NCI-H2171 treated with DMSO at 0.1 percent for 48 hours (cell line): ENCODE results near the gene MGRN1.
A peak's percentile ranks its signal among the peaks of the same experiment; 100 is the strongest.

Source experiments
- DNase-seq: peaks from one replicate; lab custom pipeline; 2025; lab: John Stamatoyannopoulos, UW

The MGRN1 gene

DNA sequence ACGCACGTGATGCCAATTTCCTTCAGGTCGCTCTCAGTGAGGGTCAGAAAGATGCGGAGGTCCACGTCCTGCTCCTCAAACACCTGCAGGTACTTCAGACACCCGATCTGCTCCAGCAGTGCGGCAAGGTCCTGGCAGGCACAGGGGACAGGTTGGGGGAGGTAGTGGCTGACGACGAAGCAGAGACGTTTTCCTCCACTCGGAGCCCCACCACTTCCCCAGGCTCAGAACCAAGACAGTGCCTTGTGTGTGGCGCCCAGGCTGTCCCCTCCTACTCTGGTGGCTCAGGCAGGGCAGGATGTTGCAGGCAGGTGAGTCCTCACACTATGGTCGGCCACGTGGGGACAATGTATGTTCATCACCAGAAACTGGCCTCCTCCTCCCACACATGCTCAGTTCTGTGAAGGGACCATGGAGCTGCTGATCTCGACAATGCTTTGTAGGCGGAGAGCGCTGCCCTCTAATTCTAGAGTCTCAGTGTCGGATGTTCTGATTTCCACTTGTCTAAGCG is 74.5 kb downstream of the MGRN1 start:
- DNase-seq, result no peak

DNA sequence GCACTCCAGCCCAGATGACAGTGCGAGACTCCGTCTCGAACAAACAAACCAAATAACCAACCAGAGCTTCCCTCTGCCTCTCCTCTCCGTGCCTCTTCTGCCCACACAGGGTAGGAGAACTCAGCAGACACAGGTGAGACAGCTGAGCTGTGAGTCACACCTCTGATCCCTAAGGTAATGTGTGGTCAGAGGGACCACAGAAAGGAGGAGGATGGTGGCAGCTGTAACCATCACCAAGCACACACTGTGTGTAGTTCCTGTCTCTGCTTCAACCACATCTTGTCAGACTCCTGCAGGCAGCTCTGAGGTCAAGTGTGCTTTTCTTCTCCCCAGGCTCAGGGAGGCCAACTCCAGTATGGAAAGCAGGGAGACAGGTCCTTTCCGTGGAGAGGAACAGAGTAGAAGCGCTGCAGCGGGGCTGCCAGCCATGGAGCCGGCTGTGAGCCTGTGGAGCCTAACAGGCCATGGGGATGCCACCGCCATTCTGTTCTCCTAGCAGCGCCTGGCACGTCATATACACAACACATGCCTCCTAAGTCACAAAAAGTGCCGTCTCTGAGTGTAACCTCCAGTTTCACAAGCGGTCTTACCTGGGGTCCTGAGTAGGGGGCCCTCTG is 75.9 kb downstream of the MGRN1 start:
- no peak for DNase-seq

DNA sequence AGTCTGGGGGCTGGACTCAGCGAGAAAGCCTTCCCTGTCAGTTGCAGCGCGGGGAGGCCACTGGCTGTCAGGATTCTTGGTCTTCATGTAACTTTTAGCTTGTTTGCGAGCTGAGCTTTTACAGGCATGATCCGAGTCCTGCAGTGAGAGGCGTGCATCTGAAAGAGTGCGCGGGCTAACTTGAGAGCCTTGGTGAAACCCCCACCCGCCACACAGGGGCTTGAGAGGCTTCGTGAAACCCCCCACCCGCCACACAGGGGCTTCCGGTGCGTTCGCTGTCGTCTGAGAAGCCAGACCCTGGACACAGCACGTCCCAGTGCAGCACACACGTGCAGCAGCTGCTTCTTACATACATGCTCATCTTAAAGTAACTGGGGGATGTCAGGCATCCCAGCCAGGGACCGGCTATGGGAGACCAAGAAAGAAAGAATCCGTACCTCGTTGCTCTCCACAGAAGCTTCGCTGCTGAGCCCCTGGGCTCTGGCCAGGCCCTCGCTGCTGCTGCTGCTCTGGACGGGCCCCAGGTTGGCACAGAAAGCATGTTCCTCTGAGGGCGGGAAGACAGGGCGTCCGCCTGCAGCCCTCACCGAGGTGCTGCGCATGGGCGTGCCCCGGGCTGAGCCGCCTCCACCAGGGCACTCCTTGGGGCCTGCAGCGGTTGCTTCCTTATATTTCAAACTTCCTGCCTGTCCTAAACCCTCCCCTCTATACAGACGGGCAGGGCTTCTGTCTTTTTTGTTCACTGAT is 76.5 kb downstream of the MGRN1 start:
- no peak for DNase-seq

DNA sequence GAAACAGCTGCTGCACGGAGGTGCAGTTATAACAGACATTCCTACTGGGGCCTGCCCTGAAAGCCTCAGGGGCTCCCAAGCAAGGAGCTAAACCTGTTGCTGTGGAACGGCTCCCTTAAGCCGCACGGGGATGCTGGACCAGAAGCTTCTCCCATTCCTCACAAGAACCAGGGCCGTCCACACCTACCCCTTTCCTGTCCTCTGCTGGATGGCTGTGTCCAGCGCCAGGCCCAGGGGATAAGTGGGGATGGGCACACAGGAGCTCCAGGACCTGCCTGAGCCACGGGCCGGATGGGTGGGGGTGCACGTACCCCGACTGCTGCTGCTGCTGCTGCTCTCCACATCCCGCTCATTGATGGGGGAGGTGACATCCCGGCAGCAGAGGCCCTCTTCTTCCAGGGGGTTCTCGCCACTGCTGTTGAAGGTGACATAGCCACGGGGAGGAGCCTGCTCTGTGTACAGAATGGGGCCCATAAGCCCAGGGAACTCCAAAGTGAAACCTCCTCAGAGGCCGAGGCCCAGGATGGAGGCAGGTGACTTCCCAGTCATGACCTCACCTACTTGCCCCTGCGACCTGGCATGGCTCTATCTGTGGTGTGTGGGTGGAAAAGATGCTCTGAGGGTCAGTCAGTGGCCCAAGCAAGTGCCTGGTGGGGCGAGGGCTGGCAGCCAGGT is 77.3 kb downstream of the MGRN1 start:
- DNase-seq, result no peak

DNA sequence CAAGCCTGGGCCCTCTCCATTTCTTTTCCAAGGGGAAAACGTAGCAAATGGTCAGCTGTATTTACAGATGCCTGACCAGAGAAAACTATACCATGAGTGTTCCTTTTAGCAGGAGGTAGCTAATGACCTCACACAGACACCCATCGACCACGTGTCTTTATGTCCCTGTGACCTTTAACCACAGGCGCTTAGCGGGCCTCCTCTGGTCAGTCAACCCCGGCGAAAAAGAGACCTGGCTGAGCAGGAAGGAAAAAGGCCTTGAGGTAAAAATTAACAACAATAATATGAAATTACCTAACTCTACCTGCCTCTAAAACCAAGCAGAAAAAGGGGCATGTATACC is 77.8 kb downstream of the MGRN1 start:
- no peak for DNase-seq

DNA sequence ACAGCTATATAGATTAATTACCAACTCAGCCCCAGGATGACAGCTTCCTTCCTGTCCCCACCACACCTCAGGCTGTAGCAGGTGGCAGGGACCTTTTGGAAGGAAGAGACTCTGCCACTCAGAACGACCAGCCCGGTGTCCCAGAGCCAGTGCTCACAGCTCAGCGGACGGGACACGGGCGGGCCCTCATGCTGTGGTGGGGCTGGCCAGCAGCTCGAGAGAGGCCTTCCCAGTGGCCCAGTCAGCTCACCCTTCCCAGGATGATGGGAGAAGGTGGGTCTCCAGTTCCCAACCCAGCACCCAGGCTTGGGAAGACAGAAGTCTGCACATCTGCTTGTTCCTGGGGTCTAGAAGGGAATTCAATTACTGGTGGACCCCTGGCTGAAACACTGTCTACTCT is 79.3 kb downstream of the MGRN1 start:
- DNase-seq, result no peak

DNA sequence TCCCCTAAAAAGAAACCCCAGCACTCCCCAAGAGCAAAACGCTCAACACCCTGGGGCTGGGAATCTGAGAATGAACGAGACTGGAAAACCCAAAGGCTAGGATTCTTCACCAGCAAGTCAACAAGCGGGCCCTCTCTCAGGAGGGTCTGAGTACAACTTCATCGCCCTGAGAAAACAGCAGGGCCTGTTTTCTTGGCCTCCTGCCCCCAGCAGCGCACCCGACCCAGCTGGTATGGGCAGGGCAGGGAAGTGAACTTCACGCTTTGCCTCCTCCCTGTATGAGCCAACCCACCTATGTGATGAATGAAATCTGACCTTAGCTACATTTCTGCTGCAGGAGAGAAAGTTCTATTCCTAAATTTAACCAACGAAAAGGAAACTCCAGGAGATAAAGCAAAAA is 79.9 kb downstream of the MGRN1 start:
- DNase-seq, result no peak

DNA sequence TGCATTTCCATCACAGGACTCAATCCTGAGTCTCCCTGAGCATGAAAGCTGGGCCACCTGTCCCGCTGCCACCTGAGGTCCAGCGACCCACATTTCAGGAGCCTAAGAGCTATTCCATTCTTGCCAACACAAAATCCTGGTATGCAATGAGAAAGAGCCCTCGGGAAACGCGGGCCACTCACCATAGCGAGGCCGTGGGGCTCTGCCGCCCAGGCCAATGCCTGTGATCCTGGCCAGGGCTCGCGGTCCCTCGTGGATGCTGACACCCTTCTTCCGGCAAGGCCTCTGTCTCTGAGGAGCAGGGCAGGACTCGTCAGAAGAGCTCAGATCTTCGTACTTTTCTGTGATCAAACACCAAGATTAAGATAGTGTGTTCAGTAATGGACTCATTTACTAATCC is 80.3 kb downstream of the MGRN1 start:
- no peak for DNase-seq

DNA sequence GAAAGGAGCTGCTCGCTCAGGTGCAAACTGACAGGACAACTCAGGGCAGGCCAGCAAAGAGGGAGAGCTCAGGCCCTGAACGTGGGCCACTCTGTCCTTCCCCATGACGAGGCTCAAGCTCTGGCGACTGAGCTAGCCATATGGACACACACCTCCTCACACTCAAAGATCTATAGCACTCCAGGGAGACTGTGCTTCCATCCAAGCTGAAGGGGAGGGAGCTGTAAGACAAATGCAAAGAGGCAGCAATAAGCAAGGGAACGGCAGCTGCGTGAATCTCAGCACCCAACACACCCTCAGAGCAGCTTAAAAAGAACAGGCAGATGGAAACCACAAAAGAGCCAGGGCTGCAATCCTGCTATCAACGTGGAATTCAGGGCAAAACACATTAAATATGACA is 82.2 kb downstream of the MGRN1 start:
- DNase-seq, result no peak

DNA sequence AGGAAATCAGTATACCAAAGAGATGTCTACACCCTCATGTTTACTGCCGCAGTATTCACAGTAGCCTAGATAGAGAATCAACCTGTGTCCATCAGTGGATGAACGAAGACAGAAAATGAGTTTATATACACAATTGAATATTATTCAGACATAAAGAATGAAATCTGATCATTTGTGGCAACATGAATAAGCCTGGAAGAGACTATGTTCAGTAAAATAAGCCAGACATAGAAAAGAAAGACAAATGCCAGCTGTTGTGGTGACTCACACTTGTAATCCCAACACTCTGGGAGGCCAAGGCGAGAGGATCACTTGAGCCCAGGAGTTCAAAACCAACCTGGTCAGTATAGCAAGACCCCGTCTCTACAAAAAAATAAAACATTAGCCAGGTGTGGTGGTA is 84.9 kb downstream of the MGRN1 start:
- DNase-seq, result no peak

DNA sequence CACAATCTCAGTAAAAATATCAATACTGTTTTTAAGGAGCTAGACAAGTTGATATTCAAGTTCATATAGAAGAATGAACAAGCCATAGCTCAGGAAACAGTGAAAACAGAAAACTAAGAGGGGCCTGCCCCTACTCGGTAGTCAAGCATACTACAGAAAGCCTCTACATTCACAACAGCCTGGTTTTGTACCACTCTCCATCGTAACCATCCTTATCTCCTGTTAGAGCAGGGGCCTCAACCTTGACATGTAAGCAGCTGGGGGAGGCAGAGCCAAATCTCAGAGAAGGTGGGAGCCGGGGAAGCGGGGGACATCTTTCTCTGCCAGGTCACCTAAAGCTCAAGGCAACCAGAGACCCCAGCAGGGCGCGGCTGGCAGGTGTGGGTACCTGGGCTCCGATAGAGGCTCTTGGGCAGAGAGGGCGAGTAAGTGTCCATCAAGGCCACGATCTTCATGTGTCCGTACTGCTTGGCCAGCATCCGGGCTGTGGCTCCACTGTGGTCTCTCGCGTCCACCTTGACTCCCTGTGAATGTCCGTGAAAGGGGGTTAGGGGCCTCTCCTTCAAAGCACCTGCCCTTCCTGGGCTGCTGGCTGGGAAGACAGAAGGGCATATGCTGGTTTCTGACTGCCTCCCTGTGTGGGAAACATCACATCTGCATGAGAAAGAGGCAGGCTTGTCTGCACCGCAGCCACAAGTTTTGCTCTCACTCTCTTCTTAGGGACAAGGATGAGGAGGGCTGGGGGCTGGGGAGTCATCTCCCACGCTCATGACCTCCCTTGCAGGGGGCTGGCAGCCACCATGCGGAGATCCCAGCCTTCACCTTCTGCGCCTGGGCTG is 89.3 kb downstream of the MGRN1 start:
- DNase-seq, result no peak

DNA sequence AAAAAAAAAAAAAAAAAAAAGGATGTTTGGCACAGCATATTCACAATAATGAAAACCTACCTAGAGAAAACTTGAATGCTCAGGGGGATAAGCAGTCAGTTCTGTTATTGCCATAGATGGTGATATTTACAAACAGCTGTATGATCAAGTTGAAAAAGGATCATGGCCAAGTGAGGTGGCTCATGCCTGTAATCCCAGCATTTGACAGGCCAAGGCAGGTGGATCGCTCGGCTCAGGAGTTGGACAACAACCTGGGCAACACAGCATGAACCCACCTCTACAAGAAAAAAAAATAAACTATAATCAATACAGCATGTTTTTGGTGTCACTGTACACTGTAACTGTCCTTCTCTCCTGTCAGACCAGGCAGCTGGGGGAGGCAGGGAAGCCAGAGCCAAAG is 90.4 kb downstream of the MGRN1 start:
- no peak for DNase-seq

DNA sequence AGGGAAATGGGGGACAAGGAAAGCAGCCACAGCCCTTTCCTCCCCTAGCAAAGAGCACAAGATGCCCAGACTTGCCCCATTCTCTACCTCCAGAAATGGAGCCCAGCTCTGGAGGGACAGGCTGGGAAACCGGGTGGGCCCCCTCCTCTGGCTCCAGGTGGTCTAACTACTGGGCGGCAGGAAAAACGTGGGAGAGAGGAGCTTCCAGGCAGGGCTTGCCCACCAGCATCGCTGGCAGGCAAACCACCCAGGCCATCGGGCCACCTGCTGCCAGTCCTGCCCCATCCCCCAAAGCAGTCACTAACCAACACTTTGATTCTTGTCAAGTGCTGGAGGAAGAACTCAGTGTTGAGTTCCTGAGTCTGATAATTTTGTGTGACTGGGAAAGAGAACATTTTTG is 93.8 kb downstream of the MGRN1 start:
- DNase-seq, result no peak

DNA sequence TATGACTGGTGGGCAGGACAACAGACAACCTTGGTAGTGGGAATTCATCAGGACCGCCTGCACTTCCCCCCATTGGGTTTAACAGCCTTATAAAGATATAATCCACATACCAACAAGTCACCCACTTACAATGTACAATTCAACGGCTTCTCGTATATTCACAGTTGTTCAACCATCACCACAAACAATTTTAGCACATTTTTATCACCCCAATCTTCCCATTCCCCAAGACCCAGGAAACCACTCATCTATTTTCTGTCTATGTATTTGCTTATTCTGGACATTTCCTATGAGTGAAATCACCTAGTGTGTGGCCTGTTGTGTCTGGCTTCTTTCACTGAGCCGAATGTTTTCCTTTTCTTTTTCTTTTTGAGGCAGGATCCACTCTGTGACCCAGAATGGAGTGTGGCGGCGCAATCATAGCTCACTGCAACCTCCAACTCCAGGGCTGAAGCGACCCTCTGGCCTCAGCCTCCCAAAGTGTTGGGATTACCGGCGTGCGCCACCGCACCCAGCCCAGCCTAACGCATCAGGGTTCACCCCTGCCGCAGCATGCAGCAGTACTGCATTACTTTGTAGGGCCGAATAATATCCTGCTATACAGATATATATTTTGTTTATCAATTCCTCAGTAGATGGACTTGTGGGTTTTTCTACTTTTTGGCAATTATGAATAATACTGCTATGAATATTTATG is 98.6 kb downstream of the MGRN1 start:
- no peak for DNase-seq

DNA sequence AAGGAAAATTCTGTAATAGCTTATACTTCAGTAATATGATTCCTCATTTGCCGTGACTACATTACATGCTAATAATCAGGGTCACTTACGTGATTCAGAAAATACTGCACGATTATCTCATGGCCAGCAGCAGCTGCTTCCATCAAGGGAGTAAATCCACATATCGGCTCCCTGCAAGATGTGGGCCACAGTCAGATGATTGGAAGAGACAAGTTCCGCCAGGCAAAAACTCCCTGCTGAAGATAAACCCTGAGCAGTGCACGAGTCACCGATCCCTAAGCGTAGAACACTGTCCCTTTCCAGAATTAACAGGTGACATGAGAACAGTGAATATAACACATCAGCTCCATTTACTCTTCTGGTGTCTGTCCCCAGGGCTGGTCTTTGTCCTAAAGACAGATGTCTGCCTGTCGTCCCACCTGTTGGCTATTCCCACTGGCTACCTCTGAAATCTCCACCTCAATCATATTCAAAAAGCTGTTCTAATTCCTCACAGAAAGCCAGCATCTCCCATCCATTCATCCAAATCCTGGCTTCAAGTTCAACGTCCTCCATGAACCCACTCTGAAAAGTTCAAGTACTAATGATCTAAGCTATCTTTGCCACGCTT is 100.1 kb downstream of the MGRN1 start:
- no peak for DNase-seq

DNA sequence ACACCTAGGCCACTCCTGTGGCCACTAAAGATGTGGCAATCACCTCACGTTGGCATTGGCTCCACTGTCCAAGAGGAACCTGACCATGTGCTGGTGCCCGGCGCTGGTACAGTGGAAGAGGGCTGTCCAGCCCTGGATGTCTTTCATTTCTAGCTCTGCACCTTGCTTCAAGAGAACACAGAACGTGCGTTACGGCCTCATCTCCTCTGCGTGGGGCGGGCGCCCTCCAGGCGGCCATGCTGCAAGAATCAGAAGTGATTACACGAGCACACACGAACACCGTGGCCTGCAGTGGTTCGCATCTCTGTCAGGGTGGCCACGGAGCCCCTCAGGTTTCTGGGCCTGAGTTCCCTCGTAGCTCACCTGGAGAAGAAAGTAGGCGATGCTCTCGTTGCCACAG is 102.0 kb downstream of the MGRN1 start:
- no peak for DNase-seq

DNA sequence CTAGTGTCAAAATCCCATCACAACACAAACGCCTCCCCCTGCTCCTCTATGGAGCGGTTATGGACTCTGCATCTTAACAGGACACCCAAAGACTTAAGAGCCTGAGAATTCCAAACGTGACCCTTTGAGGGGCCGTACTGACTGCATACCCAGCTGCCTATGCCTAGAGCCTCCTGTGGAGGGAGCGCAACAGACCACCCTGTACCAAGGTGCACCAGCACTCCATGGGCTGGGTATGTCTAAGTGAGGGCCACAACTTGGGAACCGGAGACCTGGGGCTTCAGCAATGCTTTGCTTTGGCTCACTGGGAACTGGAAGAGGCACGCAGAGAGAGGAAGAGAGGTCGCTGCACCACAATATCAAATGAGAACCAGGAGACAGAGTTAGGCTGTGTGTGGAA is 104.0 kb downstream of the MGRN1 start:
- DNase-seq, result no peak

DNA sequence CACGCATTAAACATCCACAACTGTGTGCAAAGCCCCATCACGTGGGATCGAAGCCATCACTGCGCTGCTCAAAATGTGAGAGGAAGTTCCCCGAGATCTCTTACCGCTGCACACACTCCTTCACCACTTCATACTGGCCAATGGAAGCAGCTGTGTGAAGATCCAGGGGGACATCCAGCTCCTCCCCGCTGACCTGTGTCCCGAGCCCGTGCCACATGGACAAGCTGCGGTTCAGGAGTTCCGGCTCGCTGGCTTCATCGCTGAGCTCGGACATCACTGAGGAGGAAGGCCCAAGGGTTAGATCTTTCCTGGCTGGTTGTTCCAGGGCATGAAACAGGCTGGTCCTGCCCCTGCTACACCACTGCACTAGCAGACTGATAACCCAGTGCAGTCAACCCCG is 105.2 kb downstream of the MGRN1 start:
- no peak for DNase-seq

DNA sequence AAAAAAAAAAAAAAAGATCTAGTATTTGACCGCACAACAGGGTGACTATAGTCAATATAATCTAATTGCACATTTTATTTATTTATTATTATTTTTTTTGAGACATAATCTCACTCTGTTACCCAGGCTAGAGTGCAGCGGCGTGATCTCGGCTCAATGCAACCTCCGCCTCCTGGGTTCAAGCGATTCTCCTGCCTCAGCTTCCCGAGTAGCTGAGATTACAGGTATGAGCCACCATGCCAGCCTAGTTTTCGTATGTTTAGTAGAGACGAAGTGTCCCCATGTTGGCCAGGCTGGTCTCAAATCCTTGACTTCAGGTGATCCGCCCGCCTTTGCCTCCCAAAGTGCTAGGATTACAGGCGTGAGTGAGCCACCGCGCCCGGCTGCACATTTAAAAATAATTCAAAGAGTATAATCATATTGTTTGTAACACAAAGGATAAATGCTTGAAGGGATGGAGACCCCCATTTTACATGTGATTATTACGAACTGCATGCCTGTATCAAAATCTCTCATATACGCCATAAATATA is 108.7 kb downstream of the MGRN1 start:
- DNase-seq, result no peak

DNA sequence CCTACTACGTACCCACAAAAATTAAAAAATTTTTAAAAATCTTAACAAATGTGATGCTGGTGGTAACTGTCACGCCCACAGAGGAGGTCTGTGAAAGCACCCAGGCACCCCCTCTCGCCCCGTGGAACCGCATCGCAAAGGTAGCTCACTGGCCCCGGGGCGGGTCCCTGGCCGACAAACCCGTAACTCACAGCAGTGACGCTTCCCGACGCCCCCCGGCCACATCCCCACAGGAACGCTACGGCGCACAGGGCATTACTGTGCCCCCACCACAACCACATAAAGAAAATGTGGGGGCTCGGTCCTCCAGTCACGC is 109.1 kb downstream of the MGRN1 start:
- peak; percentile 36 for DNase-seq

DNA sequence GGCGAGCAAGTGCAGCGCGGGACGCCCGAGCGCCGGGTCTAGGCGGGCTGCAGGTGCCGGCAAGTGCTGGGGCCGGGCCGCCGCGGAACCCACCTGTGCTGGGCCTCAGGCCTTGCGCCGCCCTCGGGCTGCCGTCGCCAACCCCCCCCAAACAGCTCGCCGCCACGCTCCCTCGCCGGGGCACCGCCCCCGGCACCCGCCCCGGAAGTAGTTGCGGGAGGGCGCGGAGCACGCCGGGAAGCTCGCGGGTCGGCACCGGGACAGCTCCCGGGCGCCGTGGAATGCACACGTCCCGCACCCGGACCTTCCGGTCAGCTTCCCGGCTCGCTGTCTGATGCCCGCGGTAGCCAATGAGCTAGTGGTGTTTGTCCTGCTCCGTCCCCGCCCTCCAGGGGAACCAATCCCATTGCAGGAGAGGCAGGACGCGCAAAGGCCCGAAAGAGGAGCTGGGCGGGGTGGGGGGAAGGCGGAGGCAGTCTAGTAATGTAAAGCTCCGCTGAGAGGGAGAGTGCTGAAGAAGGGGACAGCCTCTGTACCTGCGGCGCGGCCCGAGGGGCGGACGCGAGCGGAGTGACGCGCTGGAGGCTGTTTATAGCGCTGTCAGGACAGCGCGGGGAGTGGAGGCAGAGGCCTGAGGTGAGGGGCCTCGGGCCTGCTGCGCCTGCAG is 109.6 kb downstream of the MGRN1 start, which contains the start of the genes ANKS3 and DNAAF8:
Gene ANKS3, minus strand, starts transcription at position 209 of the 667 bp plus-strand sequence. CDS start 4,122 bp downstream, outside the sequence.
Gene DNAAF8, plus strand, starts transcription at position 475 of the 667 bp plus-strand sequence. CDS start 1,978 bp downstream, outside the sequence.
- peak; percentile 90 for DNase-seq
